ENCODE data around the gene WIPF1.

DNA sequence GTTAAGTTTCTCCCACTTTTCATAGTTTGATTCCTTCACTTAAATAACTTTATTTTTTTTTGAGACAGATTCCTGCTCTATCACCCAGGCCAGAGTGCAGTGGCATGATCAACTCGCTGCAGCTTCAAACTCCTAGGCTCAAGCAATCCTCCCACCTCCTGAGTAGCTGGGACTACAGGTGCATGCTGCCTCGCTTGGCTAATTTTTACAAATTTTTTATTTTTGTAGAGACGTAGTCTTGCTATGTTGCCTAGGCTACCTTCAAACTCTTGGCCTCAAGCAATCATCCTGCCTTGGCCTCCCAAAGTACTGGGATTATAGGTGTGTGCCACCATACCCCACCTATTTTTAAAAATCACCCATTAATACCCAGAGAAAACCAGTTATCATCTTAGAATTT lies 14.2 kb upstream of the WIPF1 start:
- TF ChIP-seq POLR2A (IDR thresholded peaks at IDR 0.05): no peak
- no peak for TF ChIP-seq CTCF (IDR thresholded peaks at IDR 0.05)

Data from body of pancreas (tissue), 4 donors.